Measurements from ENCODE around the gene AQP12A. TPM values are rescaled to one million over a fixed set of nuclear protein-coding genes. Genes with fewer than 3 reads are reported as not detected.

Gene AQP12A
- total RNA-seq, 2 donors from 2014 or later = 29.6 to 130 TPM

DNA sequence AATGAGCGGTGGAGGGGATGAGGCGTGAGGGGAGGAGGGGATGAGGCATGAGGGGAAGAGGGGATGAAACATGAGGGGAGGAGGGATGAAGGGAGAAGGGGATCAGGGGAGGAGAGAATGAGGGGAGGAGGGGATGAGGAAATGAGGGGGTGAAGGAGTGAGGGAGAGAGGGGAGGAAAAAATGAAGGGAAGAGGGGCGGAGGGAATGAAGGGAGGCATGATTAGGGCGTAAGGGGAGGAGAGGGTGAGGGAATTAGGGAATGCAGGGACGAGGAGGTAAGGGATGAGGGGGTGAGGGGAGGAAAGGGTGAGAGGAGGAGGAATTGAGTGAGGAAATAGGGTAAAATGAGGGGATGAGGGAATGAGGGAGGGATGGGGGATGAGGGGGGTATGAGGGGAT lies 40.5 kb downstream of the AQP12A start:
- H3K9me3 ChIP-seq = no peaks in the 10 kb centered on the region
- H3K27ac ChIP-seq = no peak overlapping the region
- DNase-seq (no peak), ATAC-seq (no peak)
- 76 to 88% methylated on average over 3 to 5 of the region's 5 CpGs for WGBS, 2 donors
- no peaks in the 10 kb centered on the region for H3K36me3 ChIP-seq (replicated peaks in 1 of 2; ENCODE audit: insufficient read depth in 1 of 2, low read depth in 2 of 2)
- H3K4me1 ChIP-seq = no peaks in the 10 kb centered on the region
- no peak overlapping the region for H3K4me3 ChIP-seq
- H3K27me3 ChIP-seq = no peaks in the 10 kb centered on the region
- TF ChIP-seq POLR2A (IDR thresholded peaks at IDR 0.05) = no peak
- no peak for TF ChIP-seq CTCF (IDR thresholded peaks at IDR 0.05)
- intact Hi-C loops (cut with DNase I) = no loop called here

GRCh38 chr2:240732911-240733622 lies 41.4 kb downstream of the AQP12A start:
- Histone ChIP-seq H3K27me3 (no peaks in the 10 kb centered on the region), H3K4me3 (no peak overlapping the region), H3K36me3 (replicated peaks in 1 of 2; ENCODE audit: insufficient read depth in 1 of 2, low read depth in 2 of 2) (no peaks in the 10 kb centered on the region), H3K4me1 (no peaks in the 10 kb centered on the region), H3K27ac (no peak overlapping the region), H3K9me3 (no peaks in the 10 kb centered on the region)
- no peak for ATAC-seq
- 76 to 82% methylated on average over 6 to 10 of the region's 10 CpGs for WGBS, 2 donors
- DNase-seq = no peak
- TF ChIP-seq POLR2A (IDR thresholded peaks at IDR 0.05) (no peak), CTCF (IDR thresholded peaks at IDR 0.05) (no peak)
- intact Hi-C loops (cut with DNase I) = no loop called here

GRCh38 chr2:240733803-240734495 lies 42.3 kb downstream of the AQP12A start:
- 80 to 92% methylated on average over 15 to 24 of the region's 24 CpGs for WGBS, 2 donors
- DNase-seq (no peak), ATAC-seq (no peak)
- H3K9me3 ChIP-seq = no peaks in the 10 kb centered on the region
- intact Hi-C loops (cut with DNase I) = no loop called here
- no peaks in the 10 kb centered on the region for H3K4me1 ChIP-seq
- no peaks in the 10 kb centered on the region for H3K27me3 ChIP-seq
- H3K4me3 ChIP-seq = no peak overlapping the region
- TF ChIP-seq CTCF (IDR thresholded peaks at IDR 0.05) = no peak
- TF ChIP-seq POLR2A (IDR thresholded peaks at IDR 0.05) = no peak
- no peak overlapping the region for H3K27ac ChIP-seq
- no peaks in the 10 kb centered on the region for H3K36me3 ChIP-seq (replicated peaks in 1 of 2; ENCODE audit: insufficient read depth in 1 of 2, low read depth in 2 of 2)

DNA sequence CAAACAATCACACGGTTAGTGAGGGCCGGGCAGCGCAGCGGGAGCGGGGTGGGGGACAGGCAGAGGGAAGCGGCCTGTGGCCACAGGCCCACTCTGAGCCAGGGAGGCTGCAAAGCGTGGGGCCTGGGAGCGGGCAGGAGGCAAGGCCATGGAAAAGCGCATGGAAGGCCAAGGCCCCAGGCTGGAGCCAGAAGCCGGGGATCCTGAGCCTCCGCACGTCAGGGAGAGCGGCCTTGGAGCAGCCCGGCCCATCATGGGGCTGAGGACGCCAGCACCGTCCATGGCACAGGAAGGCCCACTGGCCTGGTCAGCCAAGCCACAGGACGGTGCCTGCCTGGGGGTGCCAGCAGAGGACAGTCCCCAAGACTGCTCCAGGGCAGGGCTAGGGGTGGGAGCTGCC lies 43.1 kb downstream of the AQP12A start:
- ATAC-seq = no peak

More for the DNA sequence above, 43.1 kb downstream of the AQP12A start:
- no peak for DNase-seq
- Histone ChIP-seq H3K9me3 (no peaks in the 10 kb centered on the region), H3K27ac (no peak overlapping the region), H3K27me3 (no peaks in the 10 kb centered on the region), H3K4me3 (no peak overlapping the region), H3K36me3 (replicated peaks in 1 of 2; ENCODE audit: insufficient read depth in 1 of 2, low read depth in 2 of 2) (no peaks in the 10 kb centered on the region), H3K4me1 (no peaks in the 10 kb centered on the region)
- 91 to 95% methylated on average over 9 to 16 of the region's 17 CpGs for WGBS, 2 donors
- intact Hi-C loops (cut with DNase I) = no loop called here
- no peak for TF ChIP-seq POLR2A (IDR thresholded peaks at IDR 0.05)
- no peak for TF ChIP-seq CTCF (IDR thresholded peaks at IDR 0.05)

Measured in body of pancreas (tissue), 4 donors.